ENCODE results near the gene ADGRL2.
"Not testable (repeated sequence)": the region's sequence is repeated elsewhere in the genome, so short reads cannot be mapped to it uniquely, and the experiment has no call there.

Gene ADGRL2

GRCh38 chr1:81850031-81850430 is 49.3 kb downstream of the ADGRL2 start:
- DNase-seq = no peak

- no peak for DNase-seq
Observed at GRCh38 chr1:81850495-81850894, 49.8 kb downstream of the ADGRL2 start.

GRCh38 chr1:81851217-81851616 is 50.5 kb downstream of the ADGRL2 start:
- DNase-seq = no peak

GRCh38 chr1:81852961-81853360 is 52.2 kb downstream of the ADGRL2 start:
- DNase-seq = no peak

GRCh38 chr1:81867235-81867634 is 66.5 kb downstream of the ADGRL2 start:
- no peak for DNase-seq

- DNase-seq = no peak
Observed at GRCh38 chr1:81869307-81869706, 68.6 kb downstream of the ADGRL2 start.

- not testable (repeated sequence) for DNase-seq
Observed at GRCh38 chr1:81871091-81871490, 70.4 kb downstream of the ADGRL2 start.

GRCh38 chr1:81873946-81874345 is 73.2 kb downstream of the ADGRL2 start:
- no peak for DNase-seq

- DNase-seq = no peak
Observed at GRCh38 chr1:81874461-81874860, 73.7 kb downstream of the ADGRL2 start.

GRCh38 chr1:81874940-81875339 is 74.2 kb downstream of the ADGRL2 start:
- no peak for DNase-seq

- DNase-seq = no peak
Observed at GRCh38 chr1:81876901-81877733, 76.4 kb downstream of the ADGRL2 start.

- DNase-seq = no peak
Observed at GRCh38 chr1:81877940-81878339, 77.2 kb downstream of the ADGRL2 start.

- no peak for DNase-seq
Observed at GRCh38 chr1:81878538-81878937, 77.8 kb downstream of the ADGRL2 start.

- no peak for DNase-seq
Observed at GRCh38 chr1:81880781-81881180, 80.0 kb downstream of the ADGRL2 start.

- no peak for DNase-seq
Observed at GRCh38 chr1:81885291-81885690, 84.6 kb downstream of the ADGRL2 start.

GRCh38 chr1:81886292-81886691 is 85.6 kb downstream of the ADGRL2 start:
- DNase-seq = not testable (repeated sequence)

- DNase-seq = no peak
Observed at GRCh38 chr1:81887421-81888144, 86.8 kb downstream of the ADGRL2 start.

GRCh38 chr1:81889166-81889565 is 88.4 kb downstream of the ADGRL2 start:
- no peak for DNase-seq

- DNase-seq = no peak
Observed at GRCh38 chr1:81894867-81895266, 94.1 kb downstream of the ADGRL2 start.

- no peak for DNase-seq
Observed at GRCh38 chr1:81899214-81899821, 98.6 kb downstream of the ADGRL2 start.

GRCh38 chr1:81907575-81907974 is 106.8 kb downstream of the ADGRL2 start:
- DNase-seq = no peak

GRCh38 chr1:81912383-81912782 is 111.6 kb downstream of the ADGRL2 start:
- DNase-seq = no peak

- no peak for DNase-seq
Observed at GRCh38 chr1:81915937-81916336, 115.2 kb downstream of the ADGRL2 start.

- DNase-seq = no peak
Observed at GRCh38 chr1:81920245-81920740, 119.6 kb downstream of the ADGRL2 start.
